Measurements from ENCODE around the gene BUB1B.
A peak's percentile ranks its signal among the peaks of the same experiment; 100 is the strongest.
"Not testable (repeated sequence)": the region's sequence is repeated elsewhere in the genome, so short reads cannot be mapped to it uniquely, and the experiment has no call there.

Gene BUB1B, protein sequence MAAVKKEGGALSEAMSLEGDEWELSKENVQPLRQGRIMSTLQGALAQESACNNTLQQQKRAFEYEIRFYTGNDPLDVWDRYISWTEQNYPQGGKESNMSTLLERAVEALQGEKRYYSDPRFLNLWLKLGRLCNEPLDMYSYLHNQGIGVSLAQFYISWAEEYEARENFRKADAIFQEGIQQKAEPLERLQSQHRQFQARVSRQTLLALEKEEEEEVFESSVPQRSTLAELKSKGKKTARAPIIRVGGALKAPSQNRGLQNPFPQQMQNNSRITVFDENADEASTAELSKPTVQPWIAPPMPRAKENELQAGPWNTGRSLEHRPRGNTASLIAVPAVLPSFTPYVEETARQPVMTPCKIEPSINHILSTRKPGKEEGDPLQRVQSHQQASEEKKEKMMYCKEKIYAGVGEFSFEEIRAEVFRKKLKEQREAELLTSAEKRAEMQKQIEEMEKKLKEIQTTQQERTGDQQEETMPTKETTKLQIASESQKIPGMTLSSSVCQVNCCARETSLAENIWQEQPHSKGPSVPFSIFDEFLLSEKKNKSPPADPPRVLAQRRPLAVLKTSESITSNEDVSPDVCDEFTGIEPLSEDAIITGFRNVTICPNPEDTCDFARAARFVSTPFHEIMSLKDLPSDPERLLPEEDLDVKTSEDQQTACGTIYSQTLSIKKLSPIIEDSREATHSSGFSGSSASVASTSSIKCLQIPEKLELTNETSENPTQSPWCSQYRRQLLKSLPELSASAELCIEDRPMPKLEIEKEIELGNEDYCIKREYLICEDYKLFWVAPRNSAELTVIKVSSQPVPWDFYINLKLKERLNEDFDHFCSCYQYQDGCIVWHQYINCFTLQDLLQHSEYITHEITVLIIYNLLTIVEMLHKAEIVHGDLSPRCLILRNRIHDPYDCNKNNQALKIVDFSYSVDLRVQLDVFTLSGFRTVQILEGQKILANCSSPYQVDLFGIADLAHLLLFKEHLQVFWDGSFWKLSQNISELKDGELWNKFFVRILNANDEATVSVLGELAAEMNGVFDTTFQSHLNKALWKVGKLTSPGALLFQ

DNA sequence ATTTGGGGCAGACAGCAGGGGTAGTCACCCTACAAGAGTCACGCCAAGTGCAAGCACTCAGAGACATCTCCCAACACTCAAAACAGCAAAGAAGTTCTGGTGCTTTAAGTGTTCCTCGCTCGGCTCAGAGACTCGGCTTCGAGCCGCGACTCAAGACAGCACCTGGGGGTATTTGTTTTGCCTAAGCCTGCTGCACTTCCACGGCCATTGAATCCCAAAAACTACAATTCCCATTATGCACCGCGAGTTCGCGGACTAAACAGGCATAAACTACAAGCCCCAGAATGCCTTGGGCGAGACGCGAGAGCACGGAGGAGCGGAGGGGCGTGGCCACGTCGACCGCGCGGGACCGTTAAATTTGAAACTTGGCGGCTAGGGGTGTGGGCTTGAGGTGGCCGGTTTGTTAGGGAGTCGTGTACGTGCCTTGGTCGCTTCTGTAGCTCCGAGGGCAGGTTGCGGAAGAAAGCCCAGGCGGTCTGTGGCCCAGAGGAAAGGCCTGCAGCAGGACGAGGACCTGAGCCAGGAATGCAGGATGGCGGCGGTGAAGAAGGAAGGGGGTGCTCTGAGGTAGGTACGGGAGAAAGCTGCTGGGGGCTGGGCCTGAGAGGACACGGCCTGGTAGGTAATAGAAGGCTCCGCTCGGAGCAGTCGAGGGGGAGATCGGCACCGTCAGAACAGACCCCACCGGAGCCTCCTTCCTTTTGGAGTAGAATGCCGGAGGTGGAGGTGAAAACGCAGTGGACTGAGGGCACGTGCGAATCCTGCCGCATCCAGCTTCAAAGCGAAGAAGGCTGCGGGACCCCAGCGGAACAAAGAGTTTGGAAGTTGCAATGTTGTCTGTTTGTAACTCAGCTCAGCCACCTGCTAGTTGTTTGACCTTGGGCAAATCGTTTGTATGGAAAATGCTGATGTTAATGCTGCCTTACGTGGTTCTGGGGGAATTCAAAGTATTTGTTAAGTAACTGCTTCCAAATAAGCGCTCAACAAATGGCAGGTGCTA, at the start of gene BUB1B:
BUB1B (plus strand) TSS at position 381 of the 1,000 bp plus-strand sequence; CDS start at position 533, 152 bp downstream.
- TF ChIP-seq, protein P1, sequence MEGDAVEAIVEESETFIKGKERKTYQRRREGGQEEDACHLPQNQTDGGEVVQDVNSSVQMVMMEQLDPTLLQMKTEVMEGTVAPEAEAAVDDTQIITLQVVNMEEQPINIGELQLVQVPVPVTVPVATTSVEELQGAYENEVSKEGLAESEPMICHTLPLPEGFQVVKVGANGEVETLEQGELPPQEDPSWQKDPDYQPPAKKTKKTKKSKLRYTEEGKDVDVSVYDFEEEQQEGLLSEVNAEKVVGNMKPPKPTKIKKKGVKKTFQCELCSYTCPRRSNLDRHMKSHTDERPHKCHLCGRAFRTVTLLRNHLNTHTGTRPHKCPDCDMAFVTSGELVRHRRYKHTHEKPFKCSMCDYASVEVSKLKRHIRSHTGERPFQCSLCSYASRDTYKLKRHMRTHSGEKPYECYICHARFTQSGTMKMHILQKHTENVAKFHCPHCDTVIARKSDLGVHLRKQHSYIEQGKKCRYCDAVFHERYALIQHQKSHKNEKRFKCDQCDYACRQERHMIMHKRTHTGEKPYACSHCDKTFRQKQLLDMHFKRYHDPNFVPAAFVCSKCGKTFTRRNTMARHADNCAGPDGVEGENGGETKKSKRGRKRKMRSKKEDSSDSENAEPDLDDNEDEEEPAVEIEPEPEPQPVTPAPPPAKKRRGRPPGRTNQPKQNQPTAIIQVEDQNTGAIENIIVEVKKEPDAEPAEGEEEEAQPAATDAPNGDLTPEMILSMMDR (IDR thresholded peaks at IDR 0.05; ENCODE audit: extremely low read depth, missing control alignments): no peak
- peak; percentile 91 for DNase-seq (ENCODE audit: low spot score)

DNA sequence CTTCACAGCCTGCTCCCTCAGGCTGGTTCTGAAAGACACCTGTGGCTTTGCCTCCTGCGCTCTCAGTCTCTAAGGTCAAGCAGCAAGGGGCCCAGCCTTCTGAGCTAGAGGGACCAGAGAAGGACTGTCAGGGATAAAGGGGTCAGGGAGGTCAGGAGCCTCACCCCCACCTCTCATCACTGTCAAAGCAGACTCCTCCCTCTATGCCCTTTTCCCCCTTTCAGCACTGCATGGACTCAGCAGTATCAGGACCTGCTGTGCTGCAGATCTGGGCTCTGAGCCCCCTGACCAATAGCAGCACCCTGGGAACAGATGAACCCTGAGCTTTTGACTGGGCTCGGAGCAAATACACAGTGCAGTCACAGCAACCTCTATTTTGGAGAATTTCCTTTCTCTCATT, 49.0 kb upstream of the BUB1B start:
- DNase-seq (ENCODE audit: low spot score): peak; percentile 15
- TF ChIP-seq, protein P1 (IDR thresholded peaks at IDR 0.05; ENCODE audit: extremely low read depth, missing control alignments): no peak

DNA sequence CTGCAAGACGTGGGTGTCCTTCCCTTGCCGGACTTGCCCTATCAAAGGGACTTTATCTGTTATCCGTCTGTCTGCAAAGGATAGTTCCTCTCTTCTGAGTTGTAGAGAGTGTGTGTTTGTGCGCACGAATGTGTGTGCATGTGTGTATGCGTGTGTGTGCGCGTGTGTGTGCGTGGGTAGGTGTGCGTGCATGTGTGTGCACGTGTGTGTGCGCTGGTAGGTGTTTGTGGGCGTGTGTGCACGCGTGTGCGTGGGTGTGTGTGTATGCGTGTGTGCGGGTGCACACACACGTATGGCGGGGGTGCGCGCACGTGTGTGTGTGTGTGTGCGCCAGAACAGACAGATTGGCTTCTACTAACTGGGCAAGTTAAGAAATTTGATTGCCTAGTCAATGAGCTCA, 48.1 kb upstream of the BUB1B start:
- TF ChIP-seq, protein P1 (IDR thresholded peaks at IDR 0.05; ENCODE audit: extremely low read depth, missing control alignments): no peak
- no peak for DNase-seq (ENCODE audit: low spot score)

DNA sequence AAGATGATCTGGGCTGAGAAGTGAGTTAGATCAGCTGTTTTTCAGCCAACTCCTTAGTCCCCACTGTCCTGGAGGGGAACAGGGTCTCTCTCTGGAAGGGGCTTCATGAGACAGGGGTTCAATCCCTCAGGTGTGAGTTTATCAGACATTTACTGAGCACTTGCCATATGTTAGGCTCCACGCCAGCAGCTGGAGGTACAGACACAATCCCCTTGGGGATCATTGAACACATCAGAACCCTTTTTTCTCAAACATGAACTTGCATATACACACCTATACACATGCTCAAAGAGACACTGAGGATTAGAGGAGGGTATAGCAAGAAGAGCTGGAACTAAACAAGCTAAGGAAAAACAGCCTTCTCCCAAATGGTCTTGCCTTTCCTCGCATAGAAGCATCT, 46.7 kb upstream of the BUB1B start:
- DNase-seq (ENCODE audit: low spot score): no peak
- TF ChIP-seq, protein P1 (IDR thresholded peaks at IDR 0.05; ENCODE audit: extremely low read depth, missing control alignments): no peak

DNA sequence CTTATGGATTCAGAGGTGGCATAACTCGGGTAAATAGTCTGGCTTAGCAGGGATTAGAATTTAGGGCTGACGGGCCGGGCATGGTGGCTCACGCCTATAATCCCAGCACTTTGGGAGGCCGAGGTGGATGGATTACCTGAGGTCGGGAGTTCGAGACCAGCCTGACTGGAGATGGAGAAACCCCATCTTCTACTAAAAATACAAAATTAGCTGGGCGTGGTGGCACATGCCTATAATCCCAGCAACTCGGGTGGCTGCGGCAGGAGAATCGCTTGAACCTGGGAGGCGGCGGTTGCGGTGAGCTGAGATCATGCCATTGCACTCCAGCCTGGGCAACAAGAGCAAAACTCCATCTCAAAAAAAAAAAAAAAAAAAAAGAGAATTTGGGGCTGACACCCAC, 45.8 kb upstream of the BUB1B start:
- DNase-seq (ENCODE audit: low spot score): not testable (repeated sequence)

DNA sequence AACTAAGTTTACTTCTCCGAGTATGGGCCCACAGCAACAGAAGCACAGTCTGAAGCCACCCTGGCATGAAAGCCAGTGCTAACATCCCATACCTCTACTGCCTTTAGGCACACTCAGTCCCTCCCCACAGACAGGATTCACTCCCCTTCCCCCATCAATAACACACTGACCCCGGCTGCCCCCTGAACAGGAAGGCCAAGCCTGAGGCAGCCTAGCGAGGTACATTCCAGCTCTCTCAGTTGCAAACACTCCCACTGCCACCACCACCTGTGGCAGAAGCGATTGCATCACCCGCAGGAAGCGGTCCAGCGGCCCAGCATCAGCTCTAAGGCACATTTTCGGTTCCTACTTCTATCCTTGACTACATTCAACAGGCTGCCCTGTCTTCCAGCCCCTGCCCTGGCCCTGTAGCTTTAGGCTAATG, 45.2 kb upstream of the BUB1B start:
- TF ChIP-seq, protein P1 (IDR thresholded peaks at IDR 0.05; ENCODE audit: extremely low read depth, missing control alignments): no peak
- DNase-seq (ENCODE audit: low spot score): peak; percentile 79

DNA sequence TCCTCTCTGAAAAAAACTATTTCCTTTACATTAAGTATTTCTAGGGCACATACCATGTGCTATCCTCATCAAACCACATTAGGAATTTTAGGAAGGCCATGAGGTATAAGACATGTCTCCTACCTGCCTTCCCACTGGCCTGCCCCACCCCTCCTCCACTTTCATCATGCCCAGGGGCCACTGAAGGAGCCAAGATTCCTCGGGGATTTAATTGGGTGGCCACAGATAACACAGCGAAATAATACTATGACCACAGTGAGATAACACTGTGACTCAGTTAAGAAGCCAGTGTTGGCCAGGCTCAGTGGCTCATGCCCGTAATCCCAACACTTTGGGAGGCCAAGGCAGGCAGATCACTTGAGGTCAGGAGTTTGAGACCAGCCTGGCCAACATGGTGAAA, 42.4 kb upstream of the BUB1B start:
- TF ChIP-seq, protein P1 (IDR thresholded peaks at IDR 0.05; ENCODE audit: extremely low read depth, missing control alignments): no peak
- DNase-seq (ENCODE audit: low spot score): no peak

Measured in GM20000 (cell line).